GM21360 (cell line): ENCODE measurements around the gene ADAM15.

Experiments
- ATAC-seq: cut with Tn5 transposase; IDR thresholded peaks from one replicate; pipeline ENCODE4 v1.9.1; 2021; ENCODE audit warnings: mild to moderate bottlenecking, moderate library complexity; ENCODE audit not compliant: unreplicated experiment

ADAM15 gene

GRCh38 chr1:155070721-155071569, 19.8 kb downstream of the ADAM15 start:
- no peak for ATAC-seq

- ATAC-seq = no peak
Measured at GRCh38 chr1:155071701-155072100, 20.6 kb downstream of the ADAM15 start.

GRCh38 chr1:155072531-155073289, 21.6 kb downstream of the ADAM15 start:
- no peak for ATAC-seq

- no peak for ATAC-seq
Measured at GRCh38 chr1:155073377-155074242, 22.5 kb downstream of the ADAM15 start.

GRCh38 chr1:155075535-155075934, 24.4 kb downstream of the ADAM15 start:
- ATAC-seq = no peak

GRCh38 chr1:155076371-155076770, 25.3 kb downstream of the ADAM15 start:
- ATAC-seq = no peak

- no peak for ATAC-seq
Measured at GRCh38 chr1:155077346-155077745, 26.2 kb downstream of the ADAM15 start.

GRCh38 chr1:155077758-155078445, 26.8 kb downstream of the ADAM15 start:
- no peak for ATAC-seq

GRCh38 chr1:155078469-155079209, 27.5 kb downstream of the ADAM15 start, which contains the start of gene EFNA3:
EFNA3 (plus strand) TSS chr1:155078837; CDS start chr1:155078942, 105 bp downstream.
- peak; percentile 43 for ATAC-seq

- ATAC-seq = no peak
Measured at GRCh38 chr1:155079210-155079486, 28.0 kb downstream of the ADAM15 start.

GRCh38 chr1:155079487-155080311, 28.6 kb downstream of the ADAM15 start:
- ATAC-seq = no peak

- no peak for ATAC-seq
Measured at GRCh38 chr1:155080312-155081228, 29.5 kb downstream of the ADAM15 start.

- ATAC-seq = no peak
Measured at GRCh38 chr1:155081472-155082300, 30.6 kb downstream of the ADAM15 start.

GRCh38 chr1:155082301-155083051, 31.4 kb downstream of the ADAM15 start:
- no peak for ATAC-seq

GRCh38 chr1:155083052-155083541, 32.0 kb downstream of the ADAM15 start:
- no peak for ATAC-seq
